Stomach (tissue), 9 donors: ENCODE data around the gene RASGRP2. TPM values are rescaled to one million over a fixed set of nuclear protein-coding genes. Genes with fewer than 3 reads are reported as not detected.

Source experiments
- DNase-seq, 2 donors: peaks; one replicate each; pipeline versions ENCODE4 v3.0.0 to v3.0.0-alpha.2; 2013 to 2019
- H3K27ac ChIP-seq, 5 donors: fragments of 200-600 bp in 4 of 5; sonication (generic) in 4 of 5; one replicate each; pipeline ENCODE4 v1.5.1; 2013 to 2019; ENCODE audit warnings: mild to moderate bottlenecking in 1 of 5, moderate library complexity in 1 of 5
- H3K27me3 ChIP-seq, 3 donors: fragments of 200-600 bp; sonication (generic); one replicate each; pipeline ENCODE4 v1.5.1; 2017 to 2019; ENCODE audit warnings: mixed run types in 1 of 3
- H3K36me3 ChIP-seq, 4 donors: fragments of 200-600 bp; sonication (generic); 1 replicate in 3 of 4; 2 replicates in 1 of 4; pipeline ENCODE4 v1.5.1; 2016 to 2019
- H3K4me1 ChIP-seq, 4 donors: fragments of 200-600 bp; sonication (generic); one replicate each; pipeline ENCODE4 v1.5.1; 2016 to 2019
- H3K4me3 ChIP-seq, 4 donors: fragments of 200-600 bp; sonication (generic) in 3 of 4; one replicate each; pipeline ENCODE4 v1.5.1; 2016 to 2019; ENCODE audit warnings: mild to moderate bottlenecking in 1 of 4
- H3K9me3 ChIP-seq, 4 donors: fragments of 200-600 bp; sonication (generic); one replicate each; pipeline ENCODE4 v1.5.1; 2016 to 2019
- CTCF ChIP-seq, 7 experiments: fragments of 450-650 bp in 4 of 7; fragments of 200-600 bp in 3 of 7; sonication (generic) in 3 of 7; IDR thresholded peaks; one replicate each; pipeline ENCODE4 v1.5.1; 2016 to 2019; ENCODE audit warnings: antibody characterized with exemption in 7 of 7, control low read depth in 2 of 7, mild to moderate bottlenecking in 1 of 7
- EP300 ChIP-seq: sonication (generic); formaldehyde crosslinking; IDR thresholded peaks from one replicate; pipeline ENCODE4 v1.6.1; 2017; ENCODE audit warnings: antibody characterized with exemption
- POLR2A ChIP-seq, 4 donors: fragments of 450-650 bp; IDR thresholded peaks; one replicate each; pipeline ENCODE4 v1.6.1; 2016; ENCODE audit warnings: antibody characterized with exemption in 4 of 4, control low read depth in 2 of 4, mild to moderate bottlenecking in 1 of 4, moderate library complexity in 1 of 4
- POLR2AphosphoS5 ChIP-seq, 3 donors: sonication (generic); formaldehyde crosslinking; IDR thresholded peaks; one replicate each; pipeline ENCODE4 v1.6.1; 2016; ENCODE audit warnings: antibody characterized with exemption in 3 of 3
- WGBS, 5 donors: extraction: QIAGEN DNeasy Blood & Tissue Kit in 3 of 5; methylation state at CpG; one replicate each; pipeline versions ENCODE4 v1.1.5 to v1.1.7; 2013 to 2018; 5-methylcytosine and 5-hydroxymethylcytosine counted together
- intact Hi-C: fragments of 100-400 bp; cut with DNase I; formaldehyde crosslinking; loops from one replicate; pipeline ENCODE4 v1.15.1; 2023; ENCODE audit warnings: low total_unique reads
- polyA plus RNA-seq, 3 donors: library from polyadenylated mRNA; stranded (reverse); fragments of 200-250 nt; gene quantifications; one replicate each; pipeline ENCODE4 v1.2.3, GENCODE V29; 2013
- total RNA-seq, 5 donors: library from RNA; depleted of rRNA; stranded (reverse); fragments of >200 nt; gene quantifications; one replicate each; pipeline versions ENCODE4 v1.1.0 to v1.2.3, GENCODE V29; 2014 to 2016
- donor health status: healthy with polysubstance abuse.
- donor health status: Bipolar disorder and iron deficiency.
- donor health status: healthy.

Gene RASGRP2
- total and polyA plus RNA-seq, 8 donors, result 5.3 to 60.8 (median 11.3) TPM

- Histone ChIP-seq H3K4me3 (peak overlapping the region in 1 of 4 donors; percentile 88), H3K4me1 (peaks cover 0 to 14% (median 11%) of the 10 kb centered on the region in 4 donors), H3K27me3 (peaks cover 0 to 39% (median 28%) of the 10 kb centered on the region in 3 donors), H3K27ac (no peak overlapping the region), H3K36me3 (peaks cover 0 to 19% (median 4%) of the 10 kb centered on the region in 4 donors), H3K9me3 (no peaks in the 10 kb centered on the region)
- intact Hi-C loops, result no loop called here
- 56 to 67% (median 66%) methylated on average over 7 to 9 of the region's 9 CpGs for WGBS, 5 donors
- TF ChIP-seq POLR2A (IDR thresholded peaks at IDR 0.05) (no peak), EP300 (no peak), CTCF (IDR thresholded peaks at IDR 0.05) (no peak), POLR2AphosphoS5 (IDR thresholded peaks at IDR 0.05) (no peak)
- DNase-seq, result peak in 1 of 2 donors; percentile 19
These were observed 19.8 kb downstream of the RASGRP2 start for GRCh38 chr11:64723907-64724862.

GRCh38 chr11:64723117-64723906 lies 20.6 kb downstream of the RASGRP2 start, which contains the start of gene NRXN2:
TSS of gene NRXN2 (minus strand) at chr11:64723197. CDS start at chr11:64713699, 9,498 bp downstream.
- WGBS, 5 donors, result 1 to 5% (median 2%) methylated on average over 21 to 66 of the region's 66 CpGs
- TF ChIP-seq POLR2AphosphoS5 (IDR thresholded peaks at IDR 0.05), result no peak
- TF ChIP-seq EP300, result no peak
- TF ChIP-seq CTCF (IDR thresholded peaks at IDR 0.05), result peak in 5 of 7 experiments; percentile 75 to 97 (median 88)
- TF ChIP-seq POLR2A (IDR thresholded peaks at IDR 0.05), result no peak
- Histone ChIP-seq H3K9me3 (no peaks in the 10 kb centered on the region), H3K36me3 (peaks cover 0 to 11% (median 0%) of the 10 kb centered on the region in 4 donors), H3K27me3 (peaks cover 0 to 48% (median 36%) of the 10 kb centered on the region in 3 donors), H3K4me1 (peaks cover 0 to 14% (median 11%) of the 10 kb centered on the region in 4 donors), H3K4me3 (peak within 1 kb of the TSS; percentile 64 to 88 (median 75)), H3K27ac (peak within 1 kb of the TSS in 4 of 5 donors; percentile 46 to 77 (median 59))
- DNase-seq, result peak; percentile 86 to 95
- intact Hi-C loops, result no loop called here

- Histone ChIP-seq H3K36me3 (peaks cover 0 to 6% (median 0%) of the 10 kb centered on the region in 4 donors), H3K4me3 (peak overlapping the region in 3 of 4 donors; percentile 74 to 88 (median 76)), H3K9me3 (no peaks in the 10 kb centered on the region), H3K4me1 (peaks cover 0 to 14% (median 11%) of the 10 kb centered on the region in 4 donors), H3K27ac (no peak overlapping the region), H3K27me3 (peaks cover 0 to 57% (median 44%) of the 10 kb centered on the region in 3 donors)
- intact Hi-C loops, result no loop called here
- peak in 1 of 2 donors; percentile 20 for DNase-seq
- no peak for TF ChIP-seq EP300
- TF ChIP-seq CTCF (IDR thresholded peaks at IDR 0.05), result no peak
- no peak for TF ChIP-seq POLR2A (IDR thresholded peaks at IDR 0.05)
- no peak for TF ChIP-seq POLR2AphosphoS5 (IDR thresholded peaks at IDR 0.05)
- 12 to 18% (median 13%) methylated on average over 14 to 32 of the region's 36 CpGs for WGBS, 5 donors
These were observed 21.5 kb downstream of the RASGRP2 start for GRCh38 chr11:64722141-64723065.
